Neuron (in vitro differentiated cells): ENCODE measurements around the gene CPT1A.
"Not testable (repeated sequence)": the region's sequence is repeated elsewhere in the genome, so short reads cannot be mapped to it uniquely, and the experiment has no call there.

Source experiments
- H2AFZ ChIP-seq: one replicate; pipeline ENCODE4 v1.6.1; 2013; ENCODE audit warnings: low read depth, mild to moderate bottlenecking, inconsistent platforms, low read length, moderate library complexity
- H3K27me3 ChIP-seq: one replicate; pipeline ENCODE4 v1.6.1; 2013; ENCODE audit warnings: low read length; ENCODE audit not compliant: insufficient read depth
- H3K36me3 ChIP-seq: one replicate; pipeline ENCODE4 v1.6.1; 2013; ENCODE audit warnings: low read length; ENCODE audit not compliant: insufficient read depth
- H3K4me1 ChIP-seq: one replicate; pipeline ENCODE4 v1.6.1; 2013; ENCODE audit warnings: low read length; ENCODE audit not compliant: insufficient read depth
- H3K4me3 ChIP-seq: 2 replicates; pipeline ENCODE4 v1.5.1; 2013; ENCODE audit warnings: mild to moderate bottlenecking, low read length, moderate library complexity
- H3K9me3 ChIP-seq: one replicate; pipeline ENCODE4 v1.6.1; 2013; ENCODE audit warnings: low read length

CPT1A gene

DNA sequence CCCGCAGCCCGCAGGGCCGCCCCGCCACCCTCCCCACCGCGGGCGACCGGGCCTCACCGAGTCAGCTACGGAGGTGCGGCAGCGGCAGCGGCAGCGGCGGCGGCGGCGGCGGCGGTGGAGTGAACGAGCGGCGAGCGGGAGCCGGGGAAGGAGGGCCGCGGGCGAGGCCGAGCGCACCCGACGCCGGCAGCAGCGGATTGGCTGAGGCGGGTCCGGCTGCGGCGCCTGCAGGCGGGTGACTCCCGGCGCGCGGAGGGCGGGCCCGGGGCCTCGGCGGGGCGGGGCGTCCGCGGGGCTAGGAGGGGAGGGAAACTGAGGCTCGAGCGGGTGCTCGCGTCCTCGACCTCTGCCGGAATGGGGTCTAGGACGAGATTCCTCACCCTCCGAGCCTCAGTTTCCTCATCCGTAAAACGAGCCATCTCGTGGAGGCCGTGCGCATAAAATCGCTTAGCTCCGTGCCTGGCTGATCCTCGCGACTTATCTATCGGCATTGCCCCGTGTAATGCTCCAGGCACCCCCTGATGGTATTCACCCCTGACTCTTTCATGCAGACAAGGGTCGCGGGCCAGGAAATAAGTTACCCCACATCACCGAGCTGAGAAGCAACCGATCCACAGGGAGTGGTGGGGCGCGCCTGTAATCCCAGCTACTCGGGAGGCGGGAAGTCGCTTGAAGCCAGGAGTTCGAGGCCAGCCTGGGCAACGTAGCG lies at the start of gene CPT1A:
TSS of gene CPT1A (minus strand) at position 199 of the 709 bp plus-strand sequence. CDS start 26,442 bp downstream, outside the sequence.
- Histone ChIP-seq H3K27me3 (peaks cover 48% of the 10 kb centered on the region), H3K4me3 (peak within 1 kb of the TSS; percentile 61), H2AFZ (no peak within 1 kb of the TSS), H3K9me3 (no peaks in the 10 kb centered on the region), H3K4me1 (peaks cover 27% of the 10 kb centered on the region), H3K36me3 (no peaks in the 10 kb centered on the region)

DNA sequence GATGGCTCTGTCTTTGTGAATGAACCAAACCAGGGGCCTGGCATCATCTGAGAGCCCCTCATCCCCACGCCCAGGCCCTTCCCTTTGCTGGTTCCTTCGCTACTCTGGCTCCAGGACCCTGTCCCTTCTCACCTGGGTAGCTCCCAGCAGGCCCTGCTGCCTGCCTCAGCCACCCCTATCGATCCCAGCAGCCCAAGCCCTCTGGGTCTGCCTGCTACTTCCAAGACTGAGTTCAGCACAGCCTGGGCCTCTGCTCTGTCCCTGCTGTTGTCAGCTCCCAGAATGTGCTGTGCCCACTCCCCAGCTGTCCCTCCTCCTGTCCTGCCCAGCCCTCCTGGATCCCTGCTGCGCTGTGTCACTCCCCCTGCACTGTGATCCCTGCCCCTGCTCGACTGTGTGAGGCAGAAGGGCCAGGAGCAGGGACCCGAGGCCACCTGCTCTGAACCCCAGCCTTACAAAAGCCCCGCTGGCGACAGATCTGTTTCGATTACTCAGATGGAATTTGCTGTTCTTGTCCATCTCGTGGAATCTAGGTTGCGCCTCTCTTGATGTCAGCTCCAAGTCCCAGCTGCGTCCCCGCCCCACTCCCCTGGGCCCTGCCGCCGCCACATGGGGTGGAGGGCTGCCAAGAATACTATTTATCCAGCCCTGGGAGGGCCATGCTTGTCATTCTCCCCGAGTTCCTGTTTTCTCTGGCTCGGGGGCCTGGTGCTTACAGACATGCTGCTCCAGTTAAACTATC lies 48.9 kb upstream of the CPT1A start:
- Histone ChIP-seq H3K27me3 (no peaks in the 10 kb centered on the region), H2AFZ (no peak overlapping the region), H3K36me3 (peaks cover 41% of the 10 kb centered on the region), H3K4me3 (no peak overlapping the region), H3K9me3 (no peaks in the 10 kb centered on the region), H3K4me1 (no peaks in the 10 kb centered on the region)

DNA sequence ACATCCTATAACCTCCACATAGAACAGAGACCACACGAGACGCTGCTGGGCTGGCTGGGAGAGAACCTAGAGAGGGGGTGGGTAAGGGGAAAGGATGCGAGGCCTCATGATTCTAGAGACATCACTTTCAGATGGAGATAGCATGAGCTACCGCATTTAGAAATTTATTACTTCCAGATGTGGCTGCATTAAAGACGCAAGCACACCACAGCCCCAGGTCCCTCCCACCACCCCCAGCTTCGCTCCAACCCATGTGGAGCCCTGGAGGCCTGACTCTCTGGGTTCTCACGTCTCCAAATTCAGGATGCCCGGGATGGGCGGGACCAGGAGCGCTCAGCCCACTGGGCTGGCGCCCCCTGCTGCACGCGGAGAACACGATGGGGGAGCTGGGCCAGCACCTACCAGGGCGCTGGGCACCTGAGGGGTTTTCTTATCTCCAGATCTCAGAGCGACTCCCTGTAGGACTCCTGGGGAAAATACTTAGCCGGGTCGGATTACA lies 48.3 kb upstream of the CPT1A start:
- H2AFZ ChIP-seq: no peak overlapping the region
- H3K36me3 ChIP-seq: peaks cover 37% of the 10 kb centered on the region
- H3K27me3 ChIP-seq: no peaks in the 10 kb centered on the region
- H3K4me1 ChIP-seq: no peaks in the 10 kb centered on the region
- no peak overlapping the region for H3K4me3 ChIP-seq
- H3K9me3 ChIP-seq: no peaks in the 10 kb centered on the region

DNA sequence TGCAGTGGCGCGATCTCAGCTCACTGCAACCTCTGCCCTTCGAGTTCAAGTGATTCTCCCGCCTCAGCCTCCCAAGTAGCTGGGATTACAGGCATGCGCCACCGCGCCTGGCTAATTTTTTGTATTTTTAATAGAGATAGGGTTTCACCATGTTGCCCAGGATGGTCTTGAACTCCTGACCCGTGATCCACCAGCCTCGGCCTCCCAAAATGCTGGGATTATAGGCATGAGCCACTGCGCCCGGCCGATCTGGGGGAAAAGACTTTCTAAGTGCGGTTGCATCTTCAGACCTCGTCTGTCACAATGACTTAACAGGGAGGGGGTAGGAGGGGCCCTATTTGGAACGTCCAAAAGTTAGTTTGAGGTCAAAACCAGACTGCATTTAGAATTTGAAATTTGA lies 43.1 kb upstream of the CPT1A start:
- H2AFZ ChIP-seq: not testable (repeated sequence)

DNA sequence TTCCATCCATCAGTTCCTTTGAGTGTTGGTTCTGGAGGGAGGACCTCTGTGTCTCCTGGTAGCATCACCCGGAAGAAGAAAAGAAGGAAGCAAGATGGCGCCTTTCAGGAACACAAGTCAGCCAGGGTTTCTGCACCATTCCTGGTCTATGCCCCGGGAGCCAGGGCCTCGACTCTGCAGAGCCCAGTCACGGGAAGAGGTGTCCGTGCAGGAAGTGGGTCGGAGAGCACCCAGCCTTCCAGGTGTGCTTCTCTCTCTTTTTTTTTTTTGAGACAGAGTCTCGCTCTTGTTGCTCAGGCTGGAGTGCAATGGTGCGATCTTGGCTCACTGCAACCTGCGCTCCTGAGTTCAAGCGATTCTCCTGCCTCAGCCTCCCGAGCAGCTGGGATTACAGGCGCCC lies 40.7 kb upstream of the CPT1A start:
- H3K36me3 ChIP-seq: no peaks in the 10 kb centered on the region
- H3K4me3 ChIP-seq: no peak overlapping the region
- H2AFZ ChIP-seq: no peak overlapping the region
- no peaks in the 10 kb centered on the region for H3K4me1 ChIP-seq
- H3K9me3 ChIP-seq: no peaks in the 10 kb centered on the region
- H3K27me3 ChIP-seq: no peaks in the 10 kb centered on the region

More for the DNA sequence above, 43.1 kb upstream of the CPT1A start:
- H3K4me1 ChIP-seq, H3K27me3 ChIP-seq, H3K9me3 ChIP-seq, H3K4me3 ChIP-seq, H3K36me3 ChIP-seq: not testable (repeated sequence)

DNA sequence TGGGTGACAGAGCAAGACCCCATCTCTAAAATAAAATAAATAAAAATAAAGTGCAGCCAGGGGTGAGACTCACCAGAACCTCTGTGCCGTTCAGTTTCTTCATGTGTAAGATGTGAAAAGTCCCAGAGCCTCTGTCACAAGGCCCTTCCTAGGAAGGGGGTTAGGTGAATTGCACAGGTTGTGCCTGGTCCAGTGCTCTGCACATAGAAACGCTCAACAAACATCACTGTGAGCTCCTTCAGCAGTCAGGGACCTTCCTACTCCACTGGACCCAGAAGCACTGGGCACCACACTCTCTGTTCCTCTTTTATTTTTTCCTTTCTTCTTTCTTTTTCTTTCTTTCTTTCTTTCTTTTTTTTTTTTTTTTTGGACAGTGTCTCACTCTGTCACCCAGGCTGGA lies 39.6 kb upstream of the CPT1A start:
- Histone ChIP-seq H2AFZ (no peak overlapping the region), H3K9me3 (no peaks in the 10 kb centered on the region), H3K27me3 (no peaks in the 10 kb centered on the region), H3K36me3 (no peaks in the 10 kb centered on the region), H3K4me3 (no peak overlapping the region), H3K4me1 (no peaks in the 10 kb centered on the region)

DNA sequence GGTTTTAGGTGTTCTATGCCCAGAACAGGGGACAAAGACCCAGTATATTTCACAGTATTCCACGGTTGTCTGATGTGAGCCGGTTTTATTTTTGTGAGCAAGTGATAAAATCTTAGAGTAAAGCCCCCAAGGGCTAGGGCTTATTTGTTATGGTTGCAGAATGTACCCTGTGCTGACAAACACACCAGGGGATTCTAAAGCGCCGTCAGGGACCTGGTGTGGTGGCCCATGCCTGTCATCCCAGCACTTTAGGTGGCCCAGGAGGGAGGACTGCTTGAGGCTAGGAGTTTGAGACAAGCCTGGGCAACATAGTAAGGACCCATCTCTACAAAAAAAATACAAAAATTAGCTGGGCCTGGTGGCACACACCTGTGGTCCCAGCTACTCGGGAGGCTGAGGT lies 39.1 kb upstream of the CPT1A start:
- no peaks in the 10 kb centered on the region for H3K4me1 ChIP-seq
- H3K27me3 ChIP-seq: no peaks in the 10 kb centered on the region
- no peaks in the 10 kb centered on the region for H3K9me3 ChIP-seq
- H3K4me3 ChIP-seq: no peak overlapping the region
- H2AFZ ChIP-seq: no peak overlapping the region
- no peaks in the 10 kb centered on the region for H3K36me3 ChIP-seq

DNA sequence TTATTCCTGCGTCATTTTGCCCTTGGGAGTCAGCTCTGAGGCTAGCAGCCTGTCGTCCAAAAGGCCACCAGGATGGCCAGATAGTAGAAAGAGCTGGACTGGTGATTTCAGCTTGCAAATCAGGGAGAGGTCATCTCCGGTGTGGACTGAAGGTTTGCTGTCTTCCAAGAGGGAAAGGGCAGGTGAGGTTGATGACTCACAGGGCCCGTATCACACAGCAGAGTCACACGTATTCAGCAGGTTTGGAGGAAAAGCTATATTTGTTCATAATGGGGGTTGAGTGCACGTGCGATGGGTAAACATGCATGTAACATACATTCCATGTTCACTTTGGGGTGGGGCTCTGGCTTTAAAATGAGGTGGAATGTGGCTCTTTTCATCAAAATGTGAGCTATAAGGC lies 36.3 kb upstream of the CPT1A start:
- H3K36me3 ChIP-seq: no peaks in the 10 kb centered on the region
- H3K4me1 ChIP-seq: no peaks in the 10 kb centered on the region
- no peak overlapping the region for H3K4me3 ChIP-seq
- H3K27me3 ChIP-seq: no peaks in the 10 kb centered on the region
- H2AFZ ChIP-seq: no peak overlapping the region
- H3K9me3 ChIP-seq: no peaks in the 10 kb centered on the region

DNA sequence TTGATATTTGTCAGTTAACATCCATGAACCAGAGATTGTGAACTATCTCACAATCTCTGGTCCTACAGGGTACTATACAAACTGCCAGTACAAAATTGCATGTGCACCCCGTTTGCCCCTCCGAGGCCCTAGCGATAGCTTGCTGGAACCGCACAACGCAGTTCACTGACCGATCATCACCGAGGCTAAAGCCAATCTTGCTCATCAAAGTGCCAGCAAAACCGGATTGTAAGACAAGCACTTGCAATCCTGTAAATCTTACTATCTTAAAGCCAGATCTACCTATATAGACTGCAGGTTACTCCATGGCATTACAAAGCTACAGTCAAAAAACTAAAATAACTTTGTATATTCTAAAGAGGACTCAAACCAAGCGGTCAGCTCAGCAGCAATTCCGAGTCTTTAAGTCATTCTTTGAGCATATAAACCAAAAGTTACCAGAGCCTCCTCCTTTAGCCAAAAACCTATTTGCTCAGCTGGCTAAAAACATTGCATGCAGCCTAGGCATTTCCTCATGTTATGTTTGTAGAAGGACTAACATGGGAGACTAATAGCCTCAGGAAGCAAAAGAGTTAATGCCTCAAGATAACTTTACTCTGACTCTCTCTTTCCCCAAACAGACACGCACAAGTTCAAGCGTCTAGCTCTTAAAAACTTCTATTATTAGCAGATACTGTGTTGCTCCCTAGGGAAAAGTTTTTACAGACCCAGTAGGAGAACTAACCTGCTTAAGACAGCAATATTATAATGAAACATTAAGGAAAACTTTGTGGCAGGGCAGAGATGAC lies 30.7 kb upstream of the CPT1A start:
- H3K4me3 ChIP-seq: no peak overlapping the region
- no peak overlapping the region for H2AFZ ChIP-seq
- H3K27me3 ChIP-seq: no peaks in the 10 kb centered on the region
- H3K36me3 ChIP-seq: no peaks in the 10 kb centered on the region
- no peaks in the 10 kb centered on the region for H3K4me1 ChIP-seq
- H3K9me3 ChIP-seq: no peaks in the 10 kb centered on the region

DNA sequence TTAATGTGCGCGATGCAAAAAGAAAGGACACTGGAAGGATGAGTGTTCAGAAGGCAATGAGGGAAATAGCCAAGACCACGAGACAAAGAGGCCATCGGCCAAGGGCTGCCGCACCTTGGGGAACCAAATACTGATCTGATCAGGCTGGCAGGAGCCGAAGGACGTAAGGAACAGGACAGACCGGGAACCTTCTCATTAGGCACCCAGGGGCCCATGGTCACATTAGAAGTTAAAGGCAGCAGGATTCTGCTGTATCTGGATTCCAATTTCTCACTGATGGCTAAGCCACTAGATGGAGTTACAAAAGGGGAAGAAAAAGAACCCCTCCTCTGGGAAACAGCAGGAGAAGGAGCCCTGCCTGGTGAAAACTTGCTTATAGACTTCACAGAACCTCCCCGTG lies 28.8 kb upstream of the CPT1A start:
- H3K4me3 ChIP-seq: no peak overlapping the region
- no peak overlapping the region for H2AFZ ChIP-seq
- no peaks in the 10 kb centered on the region for H3K36me3 ChIP-seq
- no peaks in the 10 kb centered on the region for H3K9me3 ChIP-seq
- no peaks in the 10 kb centered on the region for H3K27me3 ChIP-seq
- H3K4me1 ChIP-seq: no peaks in the 10 kb centered on the region

DNA sequence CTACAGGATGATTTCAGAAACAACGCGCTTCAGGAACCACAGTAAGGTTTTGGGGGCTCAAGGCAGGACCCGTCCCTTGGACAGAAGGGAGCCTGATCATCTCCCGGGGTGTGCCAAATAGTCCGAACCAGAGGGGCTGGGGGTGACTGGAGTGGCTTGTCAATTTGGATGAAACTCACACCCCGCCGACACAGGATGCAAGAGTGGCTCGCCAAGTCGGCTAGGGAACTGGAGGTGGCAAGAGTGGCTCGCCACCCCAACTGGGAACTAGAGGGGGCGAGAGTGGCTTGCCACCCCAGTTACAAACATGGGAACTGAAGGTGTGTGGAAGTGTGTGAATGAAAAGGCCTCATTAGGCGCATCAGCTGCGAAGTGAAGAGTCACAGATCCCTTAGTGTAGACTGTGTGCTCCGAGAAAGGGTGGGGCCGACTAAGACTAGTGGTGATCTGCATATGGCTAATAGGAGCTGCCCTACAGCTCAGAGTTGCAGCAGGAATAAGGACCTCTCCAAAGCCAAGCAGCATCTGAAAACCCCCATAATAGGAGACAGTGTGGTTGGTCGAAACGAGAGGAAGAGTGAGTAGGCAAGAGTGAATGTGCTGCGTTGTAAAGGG lies 26.6 kb upstream of the CPT1A start:
- peaks cover 4% of the 10 kb centered on the region for H3K9me3 ChIP-seq
- H2AFZ ChIP-seq: no peak overlapping the region
- no peaks in the 10 kb centered on the region for H3K4me1 ChIP-seq
- H3K27me3 ChIP-seq: no peaks in the 10 kb centered on the region
- no peak overlapping the region for H3K4me3 ChIP-seq
- no peaks in the 10 kb centered on the region for H3K36me3 ChIP-seq

DNA sequence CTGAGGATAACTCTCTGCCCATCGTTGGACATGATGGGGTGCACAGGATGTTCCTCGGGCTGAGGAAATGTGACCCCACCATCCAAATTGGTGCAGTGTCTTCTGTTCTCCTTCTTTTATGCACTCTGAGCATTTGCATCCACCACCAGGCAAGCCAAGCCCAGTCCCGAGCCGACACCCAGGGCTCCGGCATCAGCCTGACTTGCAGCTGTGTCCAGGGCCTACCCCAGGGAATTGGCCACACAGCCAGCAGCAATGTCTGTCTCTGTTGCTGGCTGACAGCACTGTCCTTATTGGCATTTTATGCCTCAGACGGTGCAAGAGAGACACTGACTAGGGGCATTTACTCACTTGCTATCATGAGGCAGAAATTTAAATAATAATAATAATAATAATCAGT lies 25.4 kb upstream of the CPT1A start:
- H3K4me1 ChIP-seq: no peaks in the 10 kb centered on the region
- H3K36me3 ChIP-seq: no peaks in the 10 kb centered on the region
- no peak overlapping the region for H3K4me3 ChIP-seq
- H3K27me3 ChIP-seq: no peaks in the 10 kb centered on the region
- H3K9me3 ChIP-seq: peaks cover 4% of the 10 kb centered on the region
- H2AFZ ChIP-seq: no peak overlapping the region

DNA sequence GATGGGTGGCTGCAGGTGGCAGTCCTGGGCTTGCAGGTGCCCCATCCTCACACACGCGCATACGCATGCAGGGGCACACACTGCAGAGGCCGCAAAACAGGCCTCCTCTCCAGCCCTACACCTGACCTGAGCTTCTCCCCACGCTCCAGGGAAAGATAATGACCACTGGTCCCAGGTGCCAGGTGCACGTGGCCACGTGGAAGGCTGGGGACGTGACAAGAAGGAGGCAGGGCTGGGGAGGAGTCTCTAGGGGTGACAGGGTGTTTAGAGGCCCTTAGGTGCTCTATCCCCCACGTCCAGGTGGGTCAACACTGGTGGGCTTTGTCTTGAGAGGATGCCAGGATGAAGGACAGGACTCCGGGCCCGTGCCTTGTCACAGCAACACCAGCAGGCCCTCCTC lies 23.5 kb upstream of the CPT1A start:
- Histone ChIP-seq H3K4me3 (no peak overlapping the region), H3K9me3 (peaks cover 4% of the 10 kb centered on the region), H3K36me3 (no peaks in the 10 kb centered on the region), H2AFZ (no peak overlapping the region), H3K27me3 (no peaks in the 10 kb centered on the region), H3K4me1 (no peaks in the 10 kb centered on the region)
